ENCODE results near the gene AAK1.

DNA sequence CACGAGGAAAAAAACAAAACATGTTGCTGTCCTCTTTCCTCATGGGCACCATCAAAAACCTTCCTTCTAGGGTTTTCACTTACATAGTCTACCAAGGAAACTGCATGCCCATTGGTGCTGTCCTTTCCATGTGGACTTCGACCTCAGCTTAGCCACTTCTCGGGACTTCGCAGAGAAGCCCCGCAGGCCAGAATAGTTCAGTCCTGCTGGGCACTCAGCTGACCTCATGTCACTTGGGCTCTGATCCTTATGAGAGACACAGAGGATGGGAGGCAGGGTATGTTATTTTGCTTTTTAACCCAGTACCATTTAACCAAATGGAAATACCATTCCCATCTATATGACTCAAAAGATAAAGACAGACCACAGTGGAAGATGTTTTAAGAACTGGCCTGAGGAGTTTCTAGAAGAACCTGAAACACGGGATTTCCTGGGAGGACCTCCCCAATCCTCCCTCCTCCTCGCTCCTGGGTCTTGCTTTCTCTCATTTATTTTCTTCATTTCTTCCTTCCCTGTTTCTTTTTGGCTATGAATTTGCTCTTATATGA lies 28.4 kb downstream of the AAK1 start:
- TF ChIP-seq, protein P1, sequence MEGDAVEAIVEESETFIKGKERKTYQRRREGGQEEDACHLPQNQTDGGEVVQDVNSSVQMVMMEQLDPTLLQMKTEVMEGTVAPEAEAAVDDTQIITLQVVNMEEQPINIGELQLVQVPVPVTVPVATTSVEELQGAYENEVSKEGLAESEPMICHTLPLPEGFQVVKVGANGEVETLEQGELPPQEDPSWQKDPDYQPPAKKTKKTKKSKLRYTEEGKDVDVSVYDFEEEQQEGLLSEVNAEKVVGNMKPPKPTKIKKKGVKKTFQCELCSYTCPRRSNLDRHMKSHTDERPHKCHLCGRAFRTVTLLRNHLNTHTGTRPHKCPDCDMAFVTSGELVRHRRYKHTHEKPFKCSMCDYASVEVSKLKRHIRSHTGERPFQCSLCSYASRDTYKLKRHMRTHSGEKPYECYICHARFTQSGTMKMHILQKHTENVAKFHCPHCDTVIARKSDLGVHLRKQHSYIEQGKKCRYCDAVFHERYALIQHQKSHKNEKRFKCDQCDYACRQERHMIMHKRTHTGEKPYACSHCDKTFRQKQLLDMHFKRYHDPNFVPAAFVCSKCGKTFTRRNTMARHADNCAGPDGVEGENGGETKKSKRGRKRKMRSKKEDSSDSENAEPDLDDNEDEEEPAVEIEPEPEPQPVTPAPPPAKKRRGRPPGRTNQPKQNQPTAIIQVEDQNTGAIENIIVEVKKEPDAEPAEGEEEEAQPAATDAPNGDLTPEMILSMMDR (IDR thresholded peaks at IDR 0.05), result no peak
- TF ChIP-seq POLR2AphosphoS5 (IDR thresholded peaks at IDR 0.05) (no peak), POLR2A (IDR thresholded peaks at IDR 0.05) (no peak)

Measured in prostate gland (tissue), 2 donors.